Measurements from ENCODE around the gene BCL3. TPM values are rescaled to one million over a fixed set of nuclear protein-coding genes. Genes with fewer than 3 reads are reported as not detected.

BCL3 gene
- polyA plus RNA-seq, 1 of the 3 experiments (the other 2 are of a cell fraction) = 19.2 TPM

- no peak for TF ChIP-seq RCOR1 (IDR thresholded peaks at IDR 0.05; ENCODE audit: low read length)
- no peak for TF ChIP-seq RFX5 (IDR thresholded peaks at IDR 0.05; ENCODE audit: low read length)
- TF ChIP-seq, protein P1, sequence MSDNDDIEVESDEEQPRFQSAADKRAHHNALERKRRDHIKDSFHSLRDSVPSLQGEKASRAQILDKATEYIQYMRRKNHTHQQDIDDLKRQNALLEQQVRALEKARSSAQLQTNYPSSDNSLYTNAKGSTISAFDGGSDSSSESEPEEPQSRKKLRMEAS (IDR thresholded peaks at IDR 0.05; ENCODE audit: low read depth) = no peak
- TF ChIP-seq YY1 (IDR thresholded peaks at IDR 0.05; ENCODE audit: low read depth) = no peak
- no peak for TF ChIP-seq GABPA (IDR thresholded peaks at IDR 0.05; ENCODE audit: low read depth)
- TF ChIP-seq PBX3 (IDR thresholded peaks at IDR 0.05) = no peak
Observed at GRCh38 chr19:44737238-44738071, 11.1 kb upstream of the BCL3 start (continued).

- DNase-seq = no peak
- Histone ChIP-seq H3K27ac (ENCODE audit: low read depth in 2 of 2, low read length in 1 of 2) (no peak overlapping the region), H3K4me3 (ENCODE audit: low read depth in 2 of 2, low read length in 1 of 2) (no peak overlapping the region), H3K9me2 (no peaks in the 10 kb centered on the region), H2AFZ (ENCODE audit: low read depth) (no peak overlapping the region), H3K4me2 (no peak overlapping the region), H3K9me3 (no peaks in the 10 kb centered on the region), H3K9ac (no peak overlapping the region), H3F3A (replicated peaks; ENCODE audit: insufficient read depth) (peaks cover 27% of the 10 kb centered on the region), H3K79me2 (ENCODE audit: insufficient read depth) (no peaks in the 10 kb centered on the region), H3K36me3 (replicated peaks in 1 of 2; ENCODE audit: control insufficient read depth in 1 of 2, insufficient read depth in 2 of 2, low read length in 1 of 2) (no peaks in the 10 kb centered on the region), H4K20me1 (ENCODE audit: insufficient read depth) (no peaks in the 10 kb centered on the region), H3K27me3 (ENCODE audit: insufficient read depth) (no peaks in the 10 kb centered on the region), H3K4me1 (ENCODE audit: control insufficient read depth in 1 of 2, insufficient read depth in 2 of 2, low read depth in 1 of 2, low read length in 1 of 2) (peaks cover 3 to 11% of the 10 kb centered on the region in 2 experiments; a peak in 3 of 4 replicates)
- ChIA-PET POLR2A (no interaction called here), CTCF (interaction anchor here (1.2 to 11.9 kb wide), 6 partner anchors 15 to 167 kb away, joined by 3 to 92 read pairs (median 6); partner anchors contain the start of gene NECTIN2)
- TF ChIP-seq JUND (IDR thresholded peaks at IDR 0.05) = no peak
- TF ChIP-seq, protein P2, sequence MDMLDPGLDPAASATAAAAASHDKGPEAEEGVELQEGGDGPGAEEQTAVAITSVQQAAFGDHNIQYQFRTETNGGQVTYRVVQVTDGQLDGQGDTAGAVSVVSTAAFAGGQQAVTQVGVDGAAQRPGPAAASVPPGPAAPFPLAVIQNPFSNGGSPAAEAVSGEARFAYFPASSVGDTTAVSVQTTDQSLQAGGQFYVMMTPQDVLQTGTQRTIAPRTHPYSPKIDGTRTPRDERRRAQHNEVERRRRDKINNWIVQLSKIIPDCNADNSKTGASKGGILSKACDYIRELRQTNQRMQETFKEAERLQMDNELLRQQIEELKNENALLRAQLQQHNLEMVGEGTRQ (IDR thresholded peaks at IDR 0.05; ENCODE audit: borderline replicate concordance, low read depth, low read length) = no peak
- TF ChIP-seq MEF2A (IDR thresholded peaks at IDR 0.05; ENCODE audit: borderline replicate concordance, low read depth) = no peak
- no peak for TF ChIP-seq POLR2AphosphoS5 (IDR thresholded peaks at IDR 0.05; ENCODE audit: low read depth, low read length)
- no peak for TF ChIP-seq ELF1 (IDR thresholded peaks at IDR 0.05)
- TF ChIP-seq EP300 (IDR thresholded peaks at IDR 0.05; ENCODE audit: borderline replicate concordance in 1 of 2, low read depth in 1 of 2, low read length in 1 of 2) = no peak
- TF ChIP-seq NRF1 (IDR thresholded peaks at IDR 0.05; ENCODE audit: low read depth, low read length) = no peak
- no peak for TF ChIP-seq TCF12 (IDR thresholded peaks at IDR 0.05)
- no peak for TF ChIP-seq NFIC (IDR thresholded peaks at IDR 0.05; ENCODE audit: borderline replicate concordance)
- TF ChIP-seq TEAD4 (IDR thresholded peaks at IDR 0.05; ENCODE audit: borderline replicate concordance, insufficient read depth) = no peak
- TF ChIP-seq CTCF (IDR thresholded peaks at IDR 0.05) = no peak
- TF ChIP-seq YY1 (IDR thresholded peaks at IDR 0.05; ENCODE audit: low read depth) = no peak
- no peak for TF ChIP-seq FOXJ3 (CRISPR knock-in tag; IDR thresholded peaks at IDR 0.05)
- no peak for TF ChIP-seq SMC3 (IDR thresholded peaks at IDR 0.05; ENCODE audit: low read depth, low read length)
- no peak for TF ChIP-seq FOSL2 (IDR thresholded peaks at IDR 0.05; ENCODE audit: borderline replicate concordance, low read depth)
- TF ChIP-seq RCOR1 (IDR thresholded peaks at IDR 0.05; ENCODE audit: low read length) = no peak
- TF ChIP-seq CHD2 (IDR thresholded peaks at IDR 0.05; ENCODE audit: low read length, partially characterized antibody) = no peak
- TF ChIP-seq GATA2 (CRISPR knock-in tag; IDR thresholded peaks at IDR 0.05) = no peak
- TF ChIP-seq FOXM1 (IDR thresholded peaks at IDR 0.05; ENCODE audit: low read depth) = no peak
- 80% methylated on average over 2 of the region's 2 CpGs for WGBS (ENCODE audit: low lambda C conversion rate)
Observed at GRCh38 chr19:44738136-44738535, 10.4 kb upstream of the BCL3 start.

All from SK-N-SH (cell line).